ENCODE results near the gene KCNJ14.

KCNJ14 gene

GRCh38 chr19:48509467-48510194 is 54.3 kb downstream of the KCNJ14 start:
- DNase-seq, result no peak

DNA sequence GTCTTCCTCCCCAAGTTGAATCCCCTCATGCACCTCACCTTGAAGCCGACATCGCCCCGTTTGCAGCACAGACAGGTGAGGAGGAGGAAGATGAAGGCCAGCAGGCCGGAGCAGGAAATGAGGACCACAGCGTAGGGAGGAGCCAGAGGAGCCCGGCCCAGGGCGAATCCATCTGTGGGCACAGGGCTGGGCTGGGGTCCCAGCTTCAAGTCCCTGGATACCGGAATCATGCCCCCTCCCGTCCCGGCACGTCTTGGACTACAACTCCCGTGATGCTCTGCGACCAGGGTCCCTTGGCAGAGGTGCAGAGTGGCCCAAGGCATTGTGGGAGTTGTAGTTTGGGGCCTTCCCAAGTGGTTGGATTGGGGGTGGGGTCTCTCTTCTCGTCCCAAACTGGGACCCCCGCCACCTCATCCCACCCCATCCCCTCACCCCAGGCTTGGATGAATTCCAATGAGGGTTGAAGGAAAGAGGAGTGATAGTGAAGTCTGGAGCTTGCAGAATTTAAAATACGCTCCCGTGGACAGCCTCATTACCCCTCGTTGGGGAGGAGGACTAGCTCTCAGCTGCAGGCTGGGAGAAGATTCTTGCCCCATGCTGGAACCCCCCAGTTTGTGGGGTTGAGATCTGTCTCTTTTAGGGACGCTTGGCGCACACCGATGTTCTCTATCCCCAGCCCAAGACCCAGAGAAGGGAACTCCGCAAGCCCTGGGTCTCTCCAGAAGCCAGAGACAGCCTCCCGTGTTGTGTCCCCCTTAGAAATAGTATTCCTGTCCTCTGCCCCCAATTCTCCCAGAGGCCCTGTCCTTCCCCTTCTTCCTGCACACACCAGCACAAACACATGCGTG is 55.3 kb downstream of the KCNJ14 start:
- peak; percentile 79 for DNase-seq

DNA sequence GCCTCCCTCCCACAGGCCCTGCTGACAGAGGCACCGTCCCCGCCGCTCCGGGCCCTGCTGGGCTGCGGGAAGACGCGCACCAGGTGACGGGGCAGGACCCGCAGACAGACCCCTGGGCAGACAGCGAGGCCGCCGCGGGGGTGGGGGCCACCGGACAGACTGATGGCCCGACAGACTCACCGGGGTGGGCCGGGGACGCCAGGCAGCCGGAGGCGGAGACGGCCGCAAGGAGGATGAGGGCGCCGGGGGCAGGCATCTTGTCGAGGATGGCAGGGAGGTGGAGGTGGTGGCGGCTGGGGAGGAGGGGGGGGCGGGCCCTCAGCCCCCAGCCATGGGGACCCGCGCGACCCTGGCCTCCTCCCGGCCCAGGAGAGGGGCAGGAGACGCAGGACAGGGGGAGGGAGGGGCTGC is 56.0 kb downstream of the KCNJ14 start:
- no peak for DNase-seq

- DNase-seq, result peak; percentile 94
Observed at GRCh38 chr19:48511800-48512503, 56.6 kb downstream of the KCNJ14 start, which contains the start of gene LMTK3. LMTK3 (minus strand) TSS chr19:48511835; CDS start chr19:48511576, 259 bp downstream.

DNA sequence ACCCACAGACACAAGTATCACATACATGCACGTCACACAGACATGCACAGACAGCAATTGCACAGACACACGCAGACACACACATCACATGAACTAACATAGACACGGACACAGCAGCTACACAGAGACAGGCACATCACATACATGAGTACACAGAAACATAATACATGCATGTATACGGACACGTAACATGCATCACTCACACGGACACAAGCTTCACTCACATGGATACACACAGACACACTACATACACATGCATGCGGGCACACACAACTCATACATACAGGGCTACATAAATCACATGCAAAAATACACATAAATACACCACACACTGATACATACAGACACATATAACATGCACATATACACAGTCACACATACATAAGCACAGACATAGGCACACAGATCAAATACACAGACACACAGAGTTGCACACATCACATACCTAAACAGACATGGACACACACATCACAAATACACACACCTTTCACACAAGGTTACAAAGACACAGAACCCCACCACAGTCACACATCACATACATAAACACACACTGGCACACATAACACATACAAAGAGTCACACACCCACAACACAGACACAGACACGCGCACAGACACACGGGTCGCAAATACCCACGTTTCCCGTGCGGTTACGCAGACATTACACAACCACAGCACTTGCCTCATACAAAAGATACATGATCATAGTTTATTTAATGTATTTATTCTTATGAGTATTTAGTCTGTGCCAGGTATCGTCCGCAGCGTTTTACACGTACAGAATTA is 57.3 kb downstream of the KCNJ14 start:
- DNase-seq, result peak; percentile 37

GRCh38 chr19:48513289-48514122 is 58.1 kb downstream of the KCNJ14 start:
- DNase-seq, result peak; percentile 83

GRCh38 chr19:48514123-48514458 is 58.7 kb downstream of the KCNJ14 start:
- no peak for DNase-seq

GRCh38 chr19:48516536-48516935 is 61.2 kb downstream of the KCNJ14 start:
- DNase-seq, result no peak

All from CD4-positive, alpha-beta T cell treated with Interleukin-10 for 1 hour (primary cell).